NB4 (cell line): ENCODE data around the gene KLK12.

Experiments
- MAX ChIP-seq: IDR thresholded peaks from 2 replicates; pipeline ENCODE4 v1.6.1; 2011; ENCODE audit warnings: low read depth, low read length
- MYC ChIP-seq: IDR thresholded peaks from 2 replicates; pipeline ENCODE4 v1.6.1; 2011; ENCODE audit warnings: low read depth, low read length
- POLR2A ChIP-seq: IDR thresholded peaks from 2 replicates; pipeline ENCODE4 v1.6.1; 2011; ENCODE audit warnings: mild to moderate bottlenecking; ENCODE audit not compliant: insufficient read length; ENCODE audit errors: extremely low read depth
- TF ChIP-seq, protein P1 (sequence below): IDR thresholded peaks from one replicate; pipeline ENCODE4 v1.5.1; 2012; ENCODE audit warnings: low read depth, low read length

DNA sequence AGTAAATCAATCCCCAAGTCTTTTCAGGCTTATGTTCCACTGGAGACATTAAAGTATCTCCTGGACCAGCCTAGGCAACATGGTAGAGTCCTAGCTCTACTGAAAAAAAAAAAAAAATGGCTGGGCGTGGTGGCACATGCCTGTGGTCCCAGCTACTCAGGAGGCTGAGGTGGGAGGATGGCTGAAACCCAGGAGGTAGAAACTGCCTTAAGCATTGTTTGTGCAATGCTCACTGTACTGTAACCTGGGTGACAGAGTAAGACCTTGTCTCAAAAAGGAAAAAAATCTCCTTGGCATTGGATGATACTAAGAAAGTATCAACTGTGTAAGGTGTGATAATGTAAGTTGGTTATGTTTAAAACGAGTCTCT, 42.2 kb downstream of the KLK12 start:
- TF ChIP-seq, protein P1, sequence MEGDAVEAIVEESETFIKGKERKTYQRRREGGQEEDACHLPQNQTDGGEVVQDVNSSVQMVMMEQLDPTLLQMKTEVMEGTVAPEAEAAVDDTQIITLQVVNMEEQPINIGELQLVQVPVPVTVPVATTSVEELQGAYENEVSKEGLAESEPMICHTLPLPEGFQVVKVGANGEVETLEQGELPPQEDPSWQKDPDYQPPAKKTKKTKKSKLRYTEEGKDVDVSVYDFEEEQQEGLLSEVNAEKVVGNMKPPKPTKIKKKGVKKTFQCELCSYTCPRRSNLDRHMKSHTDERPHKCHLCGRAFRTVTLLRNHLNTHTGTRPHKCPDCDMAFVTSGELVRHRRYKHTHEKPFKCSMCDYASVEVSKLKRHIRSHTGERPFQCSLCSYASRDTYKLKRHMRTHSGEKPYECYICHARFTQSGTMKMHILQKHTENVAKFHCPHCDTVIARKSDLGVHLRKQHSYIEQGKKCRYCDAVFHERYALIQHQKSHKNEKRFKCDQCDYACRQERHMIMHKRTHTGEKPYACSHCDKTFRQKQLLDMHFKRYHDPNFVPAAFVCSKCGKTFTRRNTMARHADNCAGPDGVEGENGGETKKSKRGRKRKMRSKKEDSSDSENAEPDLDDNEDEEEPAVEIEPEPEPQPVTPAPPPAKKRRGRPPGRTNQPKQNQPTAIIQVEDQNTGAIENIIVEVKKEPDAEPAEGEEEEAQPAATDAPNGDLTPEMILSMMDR, result no peak
- TF ChIP-seq POLR2A (no peak), MAX (no peak), MYC (no peak)
